HepG2 (cell line): ENCODE results near the gene PWP2. TPM values are rescaled to one million over a fixed set of nuclear protein-coding genes. Genes with fewer than 3 reads are reported as not detected.

Source experiments
- DPF2 ChIP-seq: sonication (generic); formaldehyde crosslinking; IDR thresholded peaks from 2 replicates; pipeline ENCODE4 v1.4.0; 2020; ENCODE audit warnings: mild to moderate bottlenecking, low read depth, missing genetic modification reagents, borderline replicate concordance
- FOXM1 ChIP-seq: sonication (generic); formaldehyde crosslinking; IDR thresholded peaks from 2 replicates; pipeline ENCODE4 v1.5.0; 2020; ENCODE audit warnings: missing genetic modification reagents
- ZHX1 ChIP-seq: sonication (generic); formaldehyde crosslinking; IDR thresholded peaks from 2 replicates; pipeline ENCODE4 v1.8.1; 2022; ENCODE audit warnings: low read depth, mild to moderate bottlenecking, missing genetic modification reagents
- ZHX2 ChIP-seq, 2 experiments: sonication (generic) in 1 of 2; formaldehyde crosslinking in 1 of 2; IDR thresholded peaks; 2 replicates each; pipeline versions ENCODE4 v1.6.1 to v1.9.0; 2014 to 2022; ENCODE audit warnings: antibody characterized with exemption in 1 of 2, borderline replicate concordance in 1 of 2, inconsistent platforms in 1 of 2, low read depth in 1 of 2, missing genetic modification reagents in 1 of 2
- ZNF841 ChIP-seq: sonication (generic); formaldehyde crosslinking; IDR thresholded peaks from 2 replicates; pipeline ENCODE4 v1.8.1; 2023; ENCODE audit warnings: missing genetic modification reagents, borderline replicate concordance
- polyA plus RNA-seq, 8 experiments: library from polyadenylated mRNA; depleted of rRNA in 3 of 8; stranded (reverse) in 7 of 8; unstranded in 1 of 8; fragments of >200 nt; fragmentation: Illumina TruSeq in 4 of 8; extraction: Trizol in 4 of 8; gene quantifications; 2 replicates each; pipeline versions ENCODE4 v1.2.1 to v1.2.3, GENCODE V29; 2011 to 2016; ENCODE audit warnings: low read depth in 4 of 8, missing spikeins in 1 of 8, mixed read lengths in 1 of 8; ENCODE audit not compliant: insufficient read depth in 1 of 8
- total RNA-seq, 5 experiments: library from RNA; depleted of rRNA; stranded (reverse); fragments of >200 nt; fragmentation: Illumina TruSeq; extraction: Trizol; gene quantifications; 2 replicates each; pipeline ENCODE4 v1.2.3, GENCODE V29; 2016; ENCODE audit warnings: low read depth in 1 of 5

Gene PWP2
- total and polyA plus RNA-seq, 2 of the 13 experiments (the other 11 are each of a cell fraction or from before 2014, with no cell fraction given) = 7.7 to 17.0 TPM

GRCh38 chr21:44090325-44090724 is 16.9 kb upstream of the PWP2 start (continued):
- TF ChIP-seq DPF2 (no peak), ZNF841 (CRISPR knock-in tag) (no peak), ZHX2 (IDR thresholded peaks at IDR 0.05; ENCODE audit: low read depth) (no peak), ZHX2 (CRISPR knock-in tag; IDR thresholded peaks at IDR 0.05; ENCODE audit: borderline replicate concordance) (no peak), FOXM1 (CRISPR knock-in tag) (no peak), ZHX1 (CRISPR knock-in tag) (no peak)
